Upper lobe of left lung (tissue), 4 donors: ENCODE measurements around the gene RRAD.

Experiments
- POLR2AphosphoS5 ChIP-seq, 2 donors: sonication (generic); formaldehyde crosslinking; IDR thresholded peaks; one replicate each; pipeline ENCODE4 v1.5.1; 2017; ENCODE audit warnings: antibody characterized with exemption in 2 of 2
- TF ChIP-seq, protein P1 (sequence below), 6 experiments: fragments of 450-650 bp in 4 of 6; fragments of 200-600 bp in 2 of 6; sonication (generic) in 2 of 6; IDR thresholded peaks; one replicate each; pipeline ENCODE4 v1.5.1; 2016 to 2019; ENCODE audit warnings: antibody characterized with exemption in 6 of 6

DNA sequence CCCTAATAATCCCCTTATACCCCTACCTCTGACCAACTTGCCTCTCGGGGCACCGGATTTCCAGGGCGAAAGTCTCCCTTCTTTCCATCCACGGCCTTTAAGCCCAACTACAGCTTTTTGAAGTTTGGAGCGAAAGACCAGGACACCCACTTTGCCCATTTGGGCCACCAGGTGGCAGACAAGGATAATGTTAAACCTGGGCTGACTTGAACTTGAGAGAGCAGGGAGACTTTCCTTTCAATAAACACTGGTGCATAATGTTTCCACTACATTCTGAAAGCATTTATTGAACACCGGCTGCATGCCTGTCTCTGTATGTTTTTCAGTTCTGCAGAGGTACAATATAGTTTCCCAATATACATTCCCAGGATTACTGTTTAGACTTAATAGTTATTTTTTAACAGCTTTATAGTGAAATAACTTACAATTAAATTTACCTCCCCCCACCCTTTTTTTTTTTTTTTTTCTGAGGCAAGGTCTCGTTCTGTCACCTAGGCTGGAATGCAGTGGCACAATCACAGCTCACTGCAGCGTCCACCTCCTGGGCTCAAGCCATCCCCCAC is 28.8 kb upstream of the RRAD start:
- TF ChIP-seq, protein P1, sequence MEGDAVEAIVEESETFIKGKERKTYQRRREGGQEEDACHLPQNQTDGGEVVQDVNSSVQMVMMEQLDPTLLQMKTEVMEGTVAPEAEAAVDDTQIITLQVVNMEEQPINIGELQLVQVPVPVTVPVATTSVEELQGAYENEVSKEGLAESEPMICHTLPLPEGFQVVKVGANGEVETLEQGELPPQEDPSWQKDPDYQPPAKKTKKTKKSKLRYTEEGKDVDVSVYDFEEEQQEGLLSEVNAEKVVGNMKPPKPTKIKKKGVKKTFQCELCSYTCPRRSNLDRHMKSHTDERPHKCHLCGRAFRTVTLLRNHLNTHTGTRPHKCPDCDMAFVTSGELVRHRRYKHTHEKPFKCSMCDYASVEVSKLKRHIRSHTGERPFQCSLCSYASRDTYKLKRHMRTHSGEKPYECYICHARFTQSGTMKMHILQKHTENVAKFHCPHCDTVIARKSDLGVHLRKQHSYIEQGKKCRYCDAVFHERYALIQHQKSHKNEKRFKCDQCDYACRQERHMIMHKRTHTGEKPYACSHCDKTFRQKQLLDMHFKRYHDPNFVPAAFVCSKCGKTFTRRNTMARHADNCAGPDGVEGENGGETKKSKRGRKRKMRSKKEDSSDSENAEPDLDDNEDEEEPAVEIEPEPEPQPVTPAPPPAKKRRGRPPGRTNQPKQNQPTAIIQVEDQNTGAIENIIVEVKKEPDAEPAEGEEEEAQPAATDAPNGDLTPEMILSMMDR (IDR thresholded peaks at IDR 0.05), result peak; percentile 66 to 80 (median 77)
- TF ChIP-seq POLR2AphosphoS5 (IDR thresholded peaks at IDR 0.05), result no peak
